Measurements from ENCODE around the gene CMTR1.
"Not testable (repeated sequence)": the region's sequence is repeated elsewhere in the genome, so short reads cannot be mapped to it uniquely, and the experiment has no call there.

CMTR1 gene

DNA sequence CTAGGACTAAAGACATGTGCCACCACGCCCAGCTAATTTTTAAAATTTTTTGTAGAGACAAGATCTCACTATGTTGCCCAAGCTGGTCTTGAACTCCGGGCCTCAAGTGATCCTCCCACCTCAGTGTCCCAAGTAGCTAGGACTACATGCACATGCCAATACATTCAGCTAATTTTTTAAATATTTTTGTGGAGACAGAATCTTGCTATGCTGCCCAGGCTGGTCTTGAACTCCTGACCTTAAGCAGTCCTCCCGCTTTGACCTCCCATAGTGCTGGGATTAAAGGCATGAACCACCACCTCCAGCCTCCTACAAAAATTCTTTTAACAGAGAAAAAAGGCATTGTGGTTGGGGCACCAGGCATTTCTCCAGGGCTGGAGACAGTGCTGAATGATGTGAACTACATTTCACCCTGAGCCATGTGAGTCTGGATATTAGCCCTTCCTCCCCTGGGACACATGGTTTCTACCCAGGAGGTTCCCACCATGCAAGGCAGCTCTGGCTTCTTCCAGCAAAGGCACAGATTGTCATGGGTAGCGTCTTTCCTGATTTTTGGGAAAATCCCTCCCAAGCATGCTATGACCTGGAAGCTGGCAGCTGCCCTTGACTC lies 36.3 kb upstream of the CMTR1 start:
- in situ Hi-C loops (cut with MboI; ENCODE audit: low sequenced_read_pairs, unreplicated experiment), result no loop called here
- no peak for TF ChIP-seq CTCF (IDR thresholded peaks at IDR 0.05; ENCODE audit: borderline replicate concordance, control extremely low read depth, extremely low read depth, insufficient read depth, missing control alignments)
- no peak for DNase-seq (ENCODE audit: low spot score)

- in situ Hi-C loops (cut with MboI; ENCODE audit: low sequenced_read_pairs, unreplicated experiment), result no loop called here
- no peak for TF ChIP-seq CTCF (IDR thresholded peaks at IDR 0.05; ENCODE audit: borderline replicate concordance, control extremely low read depth, extremely low read depth, insufficient read depth, missing control alignments)
- DNase-seq (ENCODE audit: low spot score), result no peak
Observed at GRCh38 chr6:37399131-37399530, 33.9 kb upstream of the CMTR1 start.

GRCh38 chr6:37399795-37400490 lies 33.1 kb upstream of the CMTR1 start:
- in situ Hi-C loops (cut with MboI; ENCODE audit: low sequenced_read_pairs, unreplicated experiment), result no loop called here
- no peak for TF ChIP-seq CTCF (IDR thresholded peaks at IDR 0.05; ENCODE audit: borderline replicate concordance, control extremely low read depth, extremely low read depth, insufficient read depth, missing control alignments)
- DNase-seq (ENCODE audit: low spot score), result no peak

DNA sequence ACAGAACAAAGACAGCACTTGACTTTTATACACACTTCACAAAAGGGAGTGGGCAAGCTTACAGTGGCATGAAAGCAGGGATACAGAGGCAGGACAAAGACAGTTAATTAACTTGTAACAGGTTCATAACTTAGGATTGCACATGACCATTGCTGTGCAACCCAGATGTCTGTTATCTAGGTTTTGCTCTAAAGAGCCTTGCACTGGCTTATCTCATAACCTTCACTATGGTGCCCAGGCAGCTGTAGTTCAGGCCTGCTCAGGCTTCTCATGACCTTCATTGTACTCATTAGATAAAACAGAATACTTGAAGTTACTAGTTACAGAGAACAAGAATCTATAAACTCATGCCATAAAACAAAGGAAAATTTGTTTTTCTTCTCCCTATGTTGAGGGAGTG lies 31.4 kb upstream of the CMTR1 start:
- DNase-seq (ENCODE audit: low spot score); in situ Hi-C loops (cut with MboI; ENCODE audit: low sequenced_read_pairs, unreplicated experiment): not testable (repeated sequence)

DNA sequence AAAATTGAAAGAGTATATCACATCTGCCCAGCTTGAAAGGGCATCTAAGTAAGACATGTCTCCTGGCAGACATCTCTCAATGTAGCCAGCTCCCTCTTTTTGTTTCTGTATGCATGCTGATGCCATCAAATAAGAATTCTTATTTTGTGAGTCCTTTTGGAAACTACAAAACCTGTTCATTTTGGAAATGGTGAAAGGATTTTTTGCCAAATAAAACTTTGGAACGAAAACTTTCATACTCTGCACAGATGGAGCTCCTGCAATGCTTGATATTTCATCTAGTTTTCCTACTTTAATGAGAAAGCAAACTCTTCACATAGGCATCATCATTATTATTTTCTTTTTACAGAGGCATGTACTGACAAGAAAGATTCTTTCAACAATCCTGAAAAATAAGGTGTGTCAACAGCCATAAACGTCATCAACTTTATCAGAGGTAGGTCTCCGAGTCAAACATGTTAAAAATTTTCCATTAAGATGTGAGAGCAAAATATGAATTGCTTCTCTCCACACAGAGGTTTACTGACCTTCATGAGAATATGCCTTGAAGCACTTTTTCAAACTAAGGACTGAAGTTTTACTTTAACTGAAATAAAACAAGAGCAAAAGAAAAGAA lies 26.2 kb upstream of the CMTR1 start:
- no peak for DNase-seq (ENCODE audit: low spot score)
- in situ Hi-C loops (cut with MboI; ENCODE audit: low sequenced_read_pairs, unreplicated experiment), result no loop called here
- no peak for TF ChIP-seq CTCF (IDR thresholded peaks at IDR 0.05; ENCODE audit: borderline replicate concordance, control extremely low read depth, extremely low read depth, insufficient read depth, missing control alignments)

GRCh38 chr6:37407948-37408347 lies 25.1 kb upstream of the CMTR1 start:
- no peak for DNase-seq (ENCODE audit: low spot score)
- TF ChIP-seq CTCF (IDR thresholded peaks at IDR 0.05; ENCODE audit: borderline replicate concordance, control extremely low read depth, extremely low read depth, insufficient read depth, missing control alignments), result no peak
- in situ Hi-C loops (cut with MboI; ENCODE audit: low sequenced_read_pairs, unreplicated experiment), result no loop called here

DNA sequence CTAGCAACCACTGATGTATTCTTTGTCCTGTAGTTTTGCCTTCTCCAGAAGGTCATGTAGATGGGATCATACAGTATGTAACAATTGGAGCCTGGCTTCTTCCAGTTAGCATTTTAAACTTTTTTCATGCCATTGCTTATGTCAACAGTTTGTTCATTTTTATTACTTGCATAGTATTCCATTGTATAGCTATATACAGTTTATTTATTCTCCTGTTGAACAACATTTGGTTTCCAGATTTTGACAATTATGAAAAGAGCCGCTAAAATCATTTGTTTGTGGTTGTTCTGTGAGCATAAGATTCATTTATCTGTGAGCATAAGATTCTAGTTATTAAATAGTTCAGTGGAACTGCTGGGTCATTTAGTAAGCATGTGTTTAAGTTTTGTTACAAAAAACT lies 23.5 kb upstream of the CMTR1 start:
- no peak for DNase-seq (ENCODE audit: low spot score)
- in situ Hi-C loops (cut with MboI; ENCODE audit: low sequenced_read_pairs, unreplicated experiment), result no loop called here
- TF ChIP-seq CTCF (IDR thresholded peaks at IDR 0.05; ENCODE audit: borderline replicate concordance, control extremely low read depth, extremely low read depth, insufficient read depth, missing control alignments), result no peak
